MM.1S (cell line): ENCODE data around the gene ERICH6B.

Experiments
- CTCF ChIP-seq: fragments of 300-600 bp; sonication (generic); IDR thresholded peaks from 2 replicates; pipeline ENCODE4 v1.5.1; 2016; ENCODE audit warnings: antibody characterized with exemption, low read length, mixed read lengths
- EZH2 ChIP-seq: fragments of 300-600 bp; sonication (generic); optimal IDR thresholded peaks from 2 replicates; pipeline ENCODE3; 2017; ENCODE audit warnings: low read depth, mild to moderate bottlenecking, antibody characterized with exemption, low read length, mixed read lengths

GRCh38 chr13:45521297-45521696 lies 94.2 kb downstream of the ERICH6B start:
- TF ChIP-seq EZH2: no peak
- no peak for TF ChIP-seq CTCF
